OCI-LY7 (cell line): Measurements from ENCODE around the gene UBP1. TPM values are rescaled to one million over a fixed set of nuclear protein-coding genes. Genes with fewer than 3 reads are reported as not detected.
A peak's percentile ranks its signal among the peaks of the same experiment; 100 is the strongest.
"Not testable (repeated sequence)": the region's sequence is repeated elsewhere in the genome, so short reads cannot be mapped to it uniquely, and the experiment has no call there.

Source experiments
- BruUV-seq: library from RNA; stranded (reverse); fragments of 400-500 nt; replicated peaks from 2 replicates; lab custom pipeline; 2021; lab: Mats Ljungman, UMichigan
- CTCF ChIA-PET: fragments of 300-600 bp; sonication (Branson Sonifier 250); formaldehyde crosslinking; loops from one replicate; lab custom pipeline; 2022; ENCODE audit warnings: antibody characterized with exemption; ENCODE audit not compliant: unreplicated experiment; lab: Charles Lee
- POLR2A ChIA-PET: fragments of 300-600 bp; sonication (Branson Sonifier 250); formaldehyde crosslinking; loops from one replicate; lab custom pipeline; 2022; ENCODE audit warnings: antibody characterized with exemption; lab: Charles Lee
- DNase-seq: peaks from one replicate; pipeline ENCODE4 v3.0.0-alpha.2; 2015; ENCODE audit warnings: low spot score
- H2AFZ ChIP-seq: fragments of 200-600 bp; sonication (generic), shearing (Covaris generic); 2 replicates; pipeline ENCODE4 v1.6.1; 2014; ENCODE audit warnings: mild to moderate bottlenecking, antibody characterized with exemption, low read length, moderate library complexity
- H3K27ac ChIP-seq: fragments of 200-600 bp; sonication (generic); 2 replicates; pipeline ENCODE4 v1.5.1; 2014; ENCODE audit warnings: mixed run types, low read depth, mild to moderate bottlenecking, moderate library complexity, low read length, inconsistent platforms; ENCODE audit not compliant: poor library complexity, severe bottlenecking
- H3K36me3 ChIP-seq: fragments of 200-600 bp; sonication (generic); 2 replicates; pipeline ENCODE4 v1.6.1; 2014; ENCODE audit warnings: mild to moderate bottlenecking, antibody characterized with exemption, low read length, moderate library complexity, mixed read lengths; ENCODE audit not compliant: insufficient read depth
- H3K4me1 ChIP-seq: fragments of 200-600 bp; sonication (generic); 2 replicates; pipeline ENCODE4 v1.5.1; 2014; ENCODE audit warnings: mild to moderate bottlenecking, low read length; ENCODE audit not compliant: insufficient read depth, poor library complexity, severe bottlenecking
- H3K4me2 ChIP-seq: fragments of 200-600 bp; sonication (generic); 2 replicates; pipeline ENCODE4 v1.6.1; 2014; ENCODE audit warnings: mild to moderate bottlenecking, low read length
- H3K4me3 ChIP-seq: fragments of 200-600 bp; sonication (generic); 2 replicates; pipeline ENCODE4 v1.5.1; 2014; ENCODE audit warnings: mild to moderate bottlenecking, low read depth, low read length; ENCODE audit not compliant: poor library complexity, severe bottlenecking
- H3K79me2 ChIP-seq: fragments of 200-600 bp; sonication (generic); 2 replicates; pipeline ENCODE4 v1.6.1; 2016; ENCODE audit warnings: low read depth, mild to moderate bottlenecking, low read length, moderate library complexity, mixed read lengths; ENCODE audit not compliant: insufficient read depth
- H3K9me2 ChIP-seq: fragments of 200-600 bp; sonication (generic); 2 replicates; pipeline ENCODE4 v1.6.1; 2016; ENCODE audit warnings: mild to moderate bottlenecking, low read length, mixed read lengths; ENCODE audit not compliant: insufficient read depth
- H3K9me3 ChIP-seq: fragments of 200-600 bp; sonication (generic); 2 replicates; pipeline ENCODE4 v1.6.1; 2014; ENCODE audit warnings: mild to moderate bottlenecking, mixed run types, low read length, mixed read lengths
- H4K20me1 ChIP-seq: fragments of 200-600 bp; sonication (generic); 2 replicates; pipeline ENCODE4 v1.6.1; 2014; ENCODE audit warnings: mild to moderate bottlenecking, antibody characterized with exemption, low read length, moderate library complexity, mixed read lengths; ENCODE audit not compliant: insufficient read depth
- EZH2phosphoT487 ChIP-seq: fragments of 200-600 bp; sonication (generic); IDR thresholded peaks from 2 replicates; pipeline ENCODE4 v1.6.1; 2018; ENCODE audit warnings: low read depth, borderline replicate concordance, mild to moderate bottlenecking, mixed run types, antibody characterized with exemption, low read length, moderate library complexity, mixed read lengths
- intact Hi-C: fragments of 100-400 bp; cut with micrococcal nuclease; formaldehyde crosslinking; loops from one replicate; pipeline ENCODE4 v1.10.0; 2022; ENCODE audit not compliant: unreplicated experiment
- total RNA-seq, 2 experiments: library from RNA; depleted of rRNA in 1 of 2; stranded (reverse); fragments of >200 nt in 1 of 2; shearing (Covaris generic) in 1 of 2; gene quantifications; 2 replicates each; pipeline ENCODE4 v1.2.3, GENCODE V29; 2014 to 2022
- TF ChIP-seq, protein P1 (sequence below): fragments of 200-600 bp; sonication (generic); conservative IDR thresholded peaks from 2 replicates; pipeline ENCODE4 v1.5.1; 2014; ENCODE audit warnings: mild to moderate bottlenecking, antibody characterized with exemption, low read length, moderate library complexity, mixed read lengths

UBP1 gene
- total RNA-seq, 2 experiments from 2014 or later = 73.0 to 83.8 TPM

DNA sequence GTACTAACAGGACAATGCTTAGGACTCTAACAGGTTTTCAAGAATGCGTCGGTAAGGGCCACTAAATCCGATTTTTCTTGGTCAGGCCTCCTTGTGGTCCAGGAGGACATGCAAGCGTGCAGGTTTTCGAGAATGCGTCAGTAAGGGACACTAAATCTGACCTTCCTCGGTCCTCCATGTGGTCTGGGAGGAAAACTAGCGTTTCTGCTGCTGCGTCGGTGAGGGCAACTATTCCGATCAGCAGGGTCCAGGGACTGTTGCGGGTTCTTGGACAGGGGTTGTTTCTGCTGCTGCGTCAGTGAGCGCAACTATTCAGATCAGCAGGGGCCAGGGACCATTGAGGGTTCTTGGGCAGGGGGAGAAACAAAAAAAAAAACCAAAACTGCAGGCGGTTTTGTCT lies 7.8 kb upstream of the UBP1 start:
- ChIA-PET POLR2A (no interaction called here), CTCF (no interaction called here)
- intact Hi-C loops = no loop called here

DNA sequence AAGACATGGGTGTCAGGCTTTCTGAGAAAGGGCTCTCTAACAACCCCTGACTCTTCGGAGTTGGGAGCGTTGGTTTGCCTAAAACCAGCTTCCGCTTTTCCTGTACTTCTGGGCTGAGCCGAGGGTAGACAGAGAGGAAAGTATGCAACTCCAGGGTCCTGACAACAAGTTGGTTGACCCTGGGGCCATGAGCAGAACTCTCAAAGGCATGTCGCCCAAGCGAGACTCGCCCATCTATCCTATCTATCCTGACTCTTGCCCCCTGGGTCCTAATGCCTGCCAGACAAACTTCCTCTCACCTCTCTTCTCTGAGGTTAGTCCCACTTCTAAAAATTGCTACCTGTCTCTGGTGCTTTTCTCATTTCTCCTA lies 7.0 kb upstream of the UBP1 start:
- intact Hi-C loops, H3K79me2 ChIP-seq, H4K20me1 ChIP-seq, H3K27ac ChIP-seq, DNase-seq, H3K9me2 ChIP-seq, CTCF ChIA-PET, H3K4me2 ChIP-seq, H3K4me1 ChIP-seq, H2AFZ ChIP-seq, H3K4me3 ChIP-seq, BruUV-seq, H3K9me3 ChIP-seq, H3K36me3 ChIP-seq, POLR2A ChIA-PET: not testable (repeated sequence)

More for the DNA sequence above, 7.8 kb upstream of the UBP1 start:
- Histone ChIP-seq H3K4me3 (no peak overlapping the region), H3K9me3 (no peaks in the 10 kb centered on the region), H3K36me3 (no peaks in the 10 kb centered on the region), H3K79me2 (no peaks in the 10 kb centered on the region), H4K20me1 (no peaks in the 10 kb centered on the region), H3K27ac (no peak overlapping the region), H3K4me2 (no peak overlapping the region), H2AFZ (no peak overlapping the region), H3K9me2 (no peaks in the 10 kb centered on the region), H3K4me1 (no peaks in the 10 kb centered on the region)
- TF ChIP-seq, protein P1, sequence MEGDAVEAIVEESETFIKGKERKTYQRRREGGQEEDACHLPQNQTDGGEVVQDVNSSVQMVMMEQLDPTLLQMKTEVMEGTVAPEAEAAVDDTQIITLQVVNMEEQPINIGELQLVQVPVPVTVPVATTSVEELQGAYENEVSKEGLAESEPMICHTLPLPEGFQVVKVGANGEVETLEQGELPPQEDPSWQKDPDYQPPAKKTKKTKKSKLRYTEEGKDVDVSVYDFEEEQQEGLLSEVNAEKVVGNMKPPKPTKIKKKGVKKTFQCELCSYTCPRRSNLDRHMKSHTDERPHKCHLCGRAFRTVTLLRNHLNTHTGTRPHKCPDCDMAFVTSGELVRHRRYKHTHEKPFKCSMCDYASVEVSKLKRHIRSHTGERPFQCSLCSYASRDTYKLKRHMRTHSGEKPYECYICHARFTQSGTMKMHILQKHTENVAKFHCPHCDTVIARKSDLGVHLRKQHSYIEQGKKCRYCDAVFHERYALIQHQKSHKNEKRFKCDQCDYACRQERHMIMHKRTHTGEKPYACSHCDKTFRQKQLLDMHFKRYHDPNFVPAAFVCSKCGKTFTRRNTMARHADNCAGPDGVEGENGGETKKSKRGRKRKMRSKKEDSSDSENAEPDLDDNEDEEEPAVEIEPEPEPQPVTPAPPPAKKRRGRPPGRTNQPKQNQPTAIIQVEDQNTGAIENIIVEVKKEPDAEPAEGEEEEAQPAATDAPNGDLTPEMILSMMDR = no peak
- DNase-seq = no peak
- no TSS peak for BruUV-seq

DNA sequence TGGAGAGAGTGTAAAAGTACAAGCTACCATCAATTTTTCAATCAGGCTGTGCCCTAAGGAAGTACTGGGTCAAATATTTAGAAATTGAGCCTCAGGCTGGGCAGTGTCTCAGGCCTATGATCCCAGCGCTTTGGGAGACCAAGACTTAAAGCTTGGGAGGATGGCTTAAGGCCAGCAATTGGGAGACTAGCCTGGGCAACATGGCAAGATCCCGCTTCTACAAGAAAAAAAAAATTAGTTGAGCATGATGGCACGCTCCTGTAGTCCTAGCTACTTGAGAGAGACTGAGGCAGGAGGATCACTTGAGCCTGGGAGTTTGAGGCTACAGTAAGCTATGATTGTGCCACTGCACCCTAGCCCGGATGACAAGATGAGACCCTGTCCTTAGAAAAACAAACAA lies 2.0 kb upstream of the UBP1 start:
- H4K20me1 ChIP-seq = peaks cover 21% of the 10 kb centered on the region; the same call in 1 of the 2 replicates
- peak overlapping the region; percentile 90 for H3K4me3 ChIP-seq
- H3K9me3 ChIP-seq = no peaks in the 10 kb centered on the region
- peaks cover 32% of the 10 kb centered on the region for H3K79me2 ChIP-seq
- H3K9me2 ChIP-seq = no peaks in the 10 kb centered on the region
- no peaks in the 10 kb centered on the region for H3K36me3 ChIP-seq
- H3K27ac ChIP-seq = no peak overlapping the region
- H3K4me1 ChIP-seq = peaks cover 18% of the 10 kb centered on the region
- POLR2A ChIA-PET = interaction anchor here (0.7 to 1.2 kb wide), 3 partner anchors 26 to 163 kb away, joined by 3 read pairs; no protein-coding TSS in a partner anchor
- intact Hi-C loops = no loop called here
- DNase-seq = no peak
- CTCF ChIA-PET = no interaction called here
- H3K4me2 ChIP-seq = peak overlapping the region; percentile 74
- BruUV-seq = no TSS peak
- H2AFZ ChIP-seq = peak overlapping the region; percentile 90; the same call in 1 of the 2 replicates
- TF ChIP-seq EZH2phosphoT487 = no peak
- TF ChIP-seq, protein P1 = no peak
